ENCODE results near the gene CCL21. TPM values are rescaled to one million over a fixed set of nuclear protein-coding genes. Genes with fewer than 3 reads are reported as not detected.

CCL21 gene
- total and polyA plus RNA-seq, 2 of the 8 experiments (the other 6 are each of a cell fraction or from before 2014, with no cell fraction given) = not detected

- no peak overlapping the region for H4K8ac ChIP-seq (ENCODE audit: extremely low read depth, insufficient read depth, low read length)
- no peak overlapping the region for H3K9ac ChIP-seq (replicated peaks in 1 of 4; ENCODE audit: extremely low read depth in 1 of 4, low read depth in 3 of 4, low read length in 3 of 4)
- H3K27ac ChIP-seq (ENCODE audit: low read depth, low read length) = no peak overlapping the region
- no peak overlapping the region for H2AFZ ChIP-seq (ENCODE audit: low read length)
- H2BK20ac ChIP-seq (ENCODE audit: low read length) = no peak overlapping the region; the same call in 1 of the 2 replicates
- no peak overlapping the region for H2BK15ac ChIP-seq (ENCODE audit: low read length)
- ChIA-PET CTCF (ENCODE audit: partially characterized antibody) (interaction anchor here (1.6 to 12.6 kb wide), 3 partner anchors 12 to 22 kb away, joined by 4 to 147 read pairs (median 39); no protein-coding TSS in a partner anchor), POLR2A (ENCODE audit: partially characterized antibody) (no interaction called here)
- no peaks in the 10 kb centered on the region for H3K36me3 ChIP-seq (ENCODE audit: control insufficient read depth in 2 of 4, insufficient read depth in 4 of 4, low read length in 3 of 4)
- H2BK5ac ChIP-seq (ENCODE audit: low read depth, low read length) = no peak overlapping the region
- H2AK5ac ChIP-seq (ENCODE audit: low read depth, low read length) = no peak overlapping the region
- H2BK120ac ChIP-seq (replicated peaks; ENCODE audit: low read depth, low read length) = no peak overlapping the region
- no peak overlapping the region for H4K91ac ChIP-seq (replicated peaks; ENCODE audit: insufficient read length, low read length)
- H3K23ac ChIP-seq (ENCODE audit: insufficient read length) = no peak overlapping the region
- no peaks in the 10 kb centered on the region for H3K79me2 ChIP-seq (ENCODE audit: control insufficient read depth in 1 of 2, insufficient read depth in 2 of 2, low read length in 2 of 2)
- H3K18ac ChIP-seq (ENCODE audit: extremely low read depth, low read length) = no peak overlapping the region
- FAIRE-seq (no peak), DNase-seq (ENCODE audit: low read depth in 1 of 2, low spot score in 2 of 2) (no peak)
- no peaks in the 10 kb centered on the region for H3K79me1 ChIP-seq (ENCODE audit: low read depth, low read length)
- no peak overlapping the region for H4K5ac ChIP-seq (ENCODE audit: insufficient read length, low read depth, low read length)
- no peaks in the 10 kb centered on the region for H3K9me3 ChIP-seq (ENCODE audit: insufficient read depth in 2 of 2, low read depth in 1 of 2, low read length in 1 of 2)
- WGBS, 2 experiments (ENCODE audit: extremely low coverage in 1 of 2, insufficient coverage in 1 of 2, insufficient read length in 1 of 2, insufficient replicate concordance in 2 of 2, low coverage in 1 of 2, low lambda C conversion rate in 2 of 2, missing lambda C conversion rate in 1 of 2) = 87% methylated on average over 10 of the region's 10 CpGs; no CpG with 5 or more reads in 1 of the 2 experiments
- no peaks in the 10 kb centered on the region for H4K20me1 ChIP-seq (replicated peaks in 1 of 2; ENCODE audit: control insufficient read depth in 1 of 2, insufficient read depth in 2 of 2, low read length in 2 of 2)
- no peak overlapping the region for H3K4me3 ChIP-seq (ENCODE audit: extremely low read depth in 1 of 4, insufficient read depth in 2 of 4, low read depth in 3 of 4, low read length in 4 of 4)
- H3K4ac ChIP-seq (replicated peaks; ENCODE audit: insufficient read length, low read depth, low read length) = no peak overlapping the region
- peaks cover 0 to 3% (median 1%) of the 10 kb centered on the region in 4 experiments; a peak in 2 of 7 replicates for H3K4me1 ChIP-seq (replicated peaks in 1 of 4; ENCODE audit: control insufficient read depth in 3 of 4, insufficient read depth in 4 of 4, low read length in 3 of 4)
- H3K56ac ChIP-seq (replicated peaks; ENCODE audit: insufficient read length, low read depth, low read length) = no peak overlapping the region
- H3K4me2 ChIP-seq (ENCODE audit: insufficient read depth in 1 of 2, low read depth in 2 of 2, low read length in 2 of 2) = no peak overlapping the region; a peak in 1 of 4 replicates
- H3K23me2 ChIP-seq (ENCODE audit: low read depth, low read length) = no peaks in the 10 kb centered on the region; the same call in 1 of the 2 replicates
- H3K14ac ChIP-seq (ENCODE audit: insufficient read length) = no peak overlapping the region
- H2BK12ac ChIP-seq (ENCODE audit: low read depth, low read length) = peak overlapping the region; percentile 76; the same call in 1 of the 2 replicates
- H3K27me3 ChIP-seq (replicated peaks in 1 of 4; ENCODE audit: control insufficient read depth in 3 of 4, extremely low read depth in 1 of 4, insufficient read depth in 3 of 4, low read length in 3 of 4) = no peaks in the 10 kb centered on the region
- TF ChIP-seq JUN (IDR thresholded peaks at IDR 0.05; ENCODE audit: low read depth, low read length) (no peak), PHF8 (conservative IDR thresholded peaks at IDR 0.05; ENCODE audit: low read depth, low read length) (no peak), TCF12 (IDR thresholded peaks at IDR 0.05; ENCODE audit: low read depth, low read length) (no peak), HDAC2 (IDR thresholded peaks at IDR 0.05; ENCODE audit: borderline replicate concordance in 1 of 2, low read depth in 2 of 2, low read length in 2 of 2) (no peak), KDM4A (IDR thresholded peaks at IDR 0.05; ENCODE audit: low read depth, low read length, severe bottlenecking) (no peak), POLR2A (IDR thresholded peaks at IDR 0.05; ENCODE audit: control extremely low read depth in 1 of 2, low read depth in 2 of 2, low read length in 2 of 2) (no peak), TEAD4 (IDR thresholded peaks at IDR 0.05; ENCODE audit: low read depth, low read length) (no peak), NANOG (IDR thresholded peaks at IDR 0.05; ENCODE audit: insufficient read depth, low read depth, low read length, poor library complexity, severe bottlenecking) (no peak), SAP30 (IDR thresholded peaks at IDR 0.05; ENCODE audit: insufficient read depth, insufficient replicate concordance, low read length) (no peak), GABPA (IDR thresholded peaks at IDR 0.05; ENCODE audit: borderline replicate concordance, insufficient read depth, low read length) (no peak)
- TF ChIP-seq, protein P1, sequence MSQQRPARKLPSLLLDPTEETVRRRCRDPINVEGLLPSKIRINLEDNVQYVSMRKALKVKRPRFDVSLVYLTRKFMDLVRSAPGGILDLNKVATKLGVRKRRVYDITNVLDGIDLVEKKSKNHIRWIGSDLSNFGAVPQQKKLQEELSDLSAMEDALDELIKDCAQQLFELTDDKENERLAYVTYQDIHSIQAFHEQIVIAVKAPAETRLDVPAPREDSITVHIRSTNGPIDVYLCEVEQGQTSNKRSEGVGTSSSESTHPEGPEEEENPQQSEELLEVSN (IDR thresholded peaks at IDR 0.05) = no peak
Observed at GRCh38 chr9:34687276-34688030, 22.5 kb downstream of the CCL21 start.

All from H1 (cell line).